D721Med (cell line): Measurements from ENCODE around the gene MRFAP1.
"Not testable (repeated sequence)": the region's sequence is repeated elsewhere in the genome, so short reads cannot be mapped to it uniquely, and the experiment has no call there.

ENCODE experiments used
- DNase-seq: peaks from one replicate; pipeline ENCODE4 v3.0.0; 2011; ENCODE audit warnings: low spot score; ENCODE audit not compliant: insufficient read length
- FAIRE-seq: peaks from 2 replicates; lab custom pipeline; 2011; peaks lifted over from hg19 to GRCh38; lab: Jason Lieb, UNC
- CTCF ChIP-seq: IDR thresholded peaks from 2 replicates; pipeline ENCODE4 v1.5.1; 2012; ENCODE audit warnings: mild to moderate bottlenecking, control low read depth; ENCODE audit not compliant: insufficient read depth; ENCODE audit errors: missing control alignments

Gene MRFAP1

GRCh38 chr4:6622744-6623143 lies 17.7 kb upstream of the MRFAP1 start:
- DNase-seq (no peak), FAIRE-seq (no peak)
- no peak for TF ChIP-seq CTCF

GRCh38 chr4:6625256-6625655 lies 15.2 kb upstream of the MRFAP1 start:
- no peak for TF ChIP-seq CTCF
- FAIRE-seq (no peak), DNase-seq (no peak)

- DNase-seq (no peak), FAIRE-seq (no peak)
- no peak for TF ChIP-seq CTCF
Observed at GRCh38 chr4:6626066-6626465, 14.4 kb upstream of the MRFAP1 start.

- DNase-seq (no peak), FAIRE-seq (no peak)
- TF ChIP-seq CTCF = no peak
Observed at GRCh38 chr4:6627832-6628231, 12.7 kb upstream of the MRFAP1 start.

- FAIRE-seq = not testable (repeated sequence)
Observed at GRCh38 chr4:6628484-6628883, 12.0 kb upstream of the MRFAP1 start.

GRCh38 chr4:6632125-6632524 lies 8.4 kb upstream of the MRFAP1 start:
- DNase-seq = no peak
- no peak for FAIRE-seq
- TF ChIP-seq CTCF = no peak

More at GRCh38 chr4:6628484-6628883, 12.0 kb upstream of the MRFAP1 start:
- DNase-seq = not testable (repeated sequence)

GRCh38 chr4:6633091-6633906 lies 7.2 kb upstream of the MRFAP1 start:
- FAIRE-seq = no peak
- no peak for DNase-seq
- TF ChIP-seq CTCF = no peak
